Cerebellar cortex (tissue), 1 donor: ENCODE measurements around the gene TARS1.

ENCODE experiments used
- DNase-seq: peaks from one replicate; pipeline ENCODE4 v3.0.0-alpha.2; 2015; ENCODE audit warnings: low spot score

Gene TARS1

DNA sequence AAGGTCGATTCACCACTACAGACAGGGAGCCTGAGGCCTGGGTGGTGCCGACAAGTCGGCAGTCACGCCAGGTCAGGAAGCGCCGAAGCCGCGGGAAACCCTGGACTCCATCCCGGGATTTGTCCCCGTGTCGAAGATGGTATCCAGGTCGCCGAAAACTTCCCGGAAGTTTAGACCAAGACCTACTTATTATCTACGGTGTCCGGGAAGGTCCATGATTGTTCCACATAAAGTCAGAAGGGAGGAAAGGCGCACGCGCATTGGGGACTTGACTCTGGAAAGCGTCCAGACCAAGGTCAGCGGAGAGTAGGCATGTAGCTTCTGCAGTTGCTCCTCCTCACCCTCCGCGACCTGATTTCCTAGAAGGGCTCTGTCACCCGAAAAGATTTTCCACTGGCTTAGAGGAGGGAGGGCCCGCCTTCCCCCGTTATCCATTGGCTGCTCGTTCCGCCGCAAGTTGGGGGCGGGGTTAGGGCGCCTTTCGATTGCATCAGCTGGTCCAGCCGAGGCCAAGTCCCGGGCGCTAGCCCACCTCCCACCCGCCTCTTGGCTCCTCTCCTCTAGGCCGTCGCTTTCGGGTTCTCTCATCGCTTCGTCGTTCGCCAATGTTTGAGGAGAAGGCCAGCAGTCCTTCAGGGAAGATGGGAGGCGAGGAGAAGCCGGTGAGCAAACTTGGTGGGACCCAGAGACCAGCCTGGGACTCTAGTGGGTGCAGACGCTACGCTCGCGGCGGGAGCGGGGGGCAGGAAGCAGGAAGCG, at the start of gene TARS1:
Gene TARS1, plus strand, starts transcription at position 484 of the 759 bp plus-strand sequence. Its CDS starts 122 bp downstream, at position 606.
- peak; percentile 100 for DNase-seq

DNA sequence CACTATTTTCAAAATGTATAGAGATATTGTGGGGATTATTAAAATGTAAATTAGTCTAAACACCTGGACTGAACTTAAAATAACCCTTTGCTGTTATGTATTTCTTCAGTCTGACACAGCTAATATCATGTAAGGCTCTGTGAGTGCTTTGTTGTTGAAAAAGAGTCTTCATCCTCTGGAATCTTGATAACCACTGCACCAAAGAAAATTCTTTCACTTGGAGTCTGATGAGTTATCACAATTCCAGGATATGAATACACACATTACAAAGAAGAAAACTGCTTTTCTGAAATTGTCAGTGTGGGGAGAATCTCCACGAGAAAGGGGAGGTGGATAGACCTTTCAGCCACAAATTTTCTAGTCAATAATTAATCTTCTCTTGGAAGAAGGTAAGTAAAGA, 42.3 kb upstream of the TARS1 start:
- no peak for DNase-seq

DNA sequence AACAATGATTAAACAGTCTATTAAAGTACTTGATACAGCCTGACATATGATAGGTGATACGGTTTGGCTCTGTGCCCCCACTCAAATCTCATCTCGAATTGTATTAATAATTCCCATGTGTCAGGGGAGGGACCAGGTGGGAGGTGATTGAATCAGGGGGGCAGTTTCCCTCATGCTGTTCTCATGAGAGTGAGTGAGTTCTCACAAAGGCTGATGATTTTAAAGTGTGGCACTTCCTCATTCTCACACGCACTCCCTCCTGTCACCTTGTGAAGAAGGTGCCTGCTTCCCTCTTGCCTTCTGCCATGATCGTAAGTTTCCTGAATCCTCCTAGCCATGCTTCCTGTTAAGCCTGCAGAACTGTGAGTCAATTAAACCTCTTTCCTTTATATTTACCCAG, 40.1 kb upstream of the TARS1 start:
- DNase-seq = no peak

DNA sequence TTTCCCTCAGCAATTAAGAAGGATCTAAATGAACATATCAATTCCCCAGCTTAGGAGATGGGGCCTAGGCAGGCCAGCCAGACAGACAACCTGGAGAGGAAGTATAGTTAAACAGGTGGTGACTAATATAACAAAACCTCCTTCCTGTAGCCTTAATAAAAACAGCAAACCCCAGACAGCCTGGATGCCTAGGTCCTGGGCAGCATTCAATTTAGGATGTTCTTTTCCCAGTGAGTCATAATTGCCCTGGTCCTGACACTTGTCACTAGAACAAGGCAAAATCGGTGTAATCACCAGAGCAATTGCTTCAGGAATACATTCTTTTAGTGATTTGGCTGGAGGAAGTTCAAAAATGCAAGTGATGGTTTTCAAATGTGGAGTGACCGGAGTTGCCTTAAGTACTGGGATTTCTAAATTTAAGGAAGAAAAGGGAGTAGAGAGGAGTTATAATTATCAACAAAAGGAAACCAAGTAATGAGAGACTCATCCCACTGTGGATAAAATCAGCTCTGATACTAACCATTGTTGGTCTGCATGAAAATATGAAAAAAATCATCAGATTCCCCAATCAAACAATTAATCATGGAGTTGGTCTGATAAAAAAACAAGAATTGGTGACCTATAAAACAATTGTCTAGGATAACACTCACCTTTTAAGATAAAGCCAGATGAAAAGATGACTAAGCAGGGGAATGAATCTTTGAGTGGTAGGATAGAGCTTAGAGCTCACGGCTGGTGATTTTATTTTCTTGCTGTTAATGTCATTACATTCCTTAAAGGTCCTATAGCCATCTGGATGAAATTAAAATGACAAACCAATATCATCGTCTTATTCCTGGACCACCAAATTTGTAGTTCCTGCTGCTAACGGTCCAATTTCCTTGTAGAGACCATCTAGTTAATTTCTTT, 39.0 kb upstream of the TARS1 start:
- no peak for DNase-seq

DNA sequence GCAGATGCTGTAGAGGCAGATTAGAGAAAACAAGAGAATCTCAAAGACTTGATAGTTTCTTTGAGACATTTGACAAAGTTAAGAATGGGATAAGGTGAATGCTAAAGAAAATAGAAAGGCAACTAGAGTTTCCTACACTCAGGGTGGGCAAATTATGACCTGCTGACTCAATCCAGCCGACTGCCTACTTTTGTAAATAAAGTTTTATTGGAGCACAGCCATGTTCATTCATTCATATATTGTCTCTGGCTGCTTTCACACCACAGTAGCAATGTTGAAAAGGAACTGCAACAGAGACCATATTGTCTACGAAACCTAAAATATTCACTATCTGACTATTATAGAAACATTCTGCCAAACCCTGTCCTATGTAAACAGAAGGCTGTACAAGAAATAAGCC, 37.6 kb upstream of the TARS1 start:
- no peak for DNase-seq

DNA sequence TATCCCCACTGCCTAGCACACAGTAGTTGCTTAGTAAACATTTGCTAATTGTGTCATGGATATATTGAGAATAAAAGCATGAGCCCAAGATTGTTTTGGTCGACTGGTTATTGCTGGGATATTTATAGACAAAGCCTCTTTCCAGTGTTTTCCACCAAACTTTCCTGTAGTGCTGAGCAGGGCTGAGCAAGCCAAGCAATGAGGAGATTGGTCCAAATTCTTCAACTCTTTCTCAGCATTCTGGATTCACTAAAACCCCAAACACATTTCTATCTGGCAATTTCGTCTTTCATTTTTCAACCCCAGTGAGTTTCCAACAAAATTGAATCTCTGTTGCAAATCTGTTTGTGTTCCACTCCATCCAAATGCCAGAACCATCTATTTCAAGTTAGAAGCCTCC, 31.9 kb upstream of the TARS1 start:
- no peak for DNase-seq

DNA sequence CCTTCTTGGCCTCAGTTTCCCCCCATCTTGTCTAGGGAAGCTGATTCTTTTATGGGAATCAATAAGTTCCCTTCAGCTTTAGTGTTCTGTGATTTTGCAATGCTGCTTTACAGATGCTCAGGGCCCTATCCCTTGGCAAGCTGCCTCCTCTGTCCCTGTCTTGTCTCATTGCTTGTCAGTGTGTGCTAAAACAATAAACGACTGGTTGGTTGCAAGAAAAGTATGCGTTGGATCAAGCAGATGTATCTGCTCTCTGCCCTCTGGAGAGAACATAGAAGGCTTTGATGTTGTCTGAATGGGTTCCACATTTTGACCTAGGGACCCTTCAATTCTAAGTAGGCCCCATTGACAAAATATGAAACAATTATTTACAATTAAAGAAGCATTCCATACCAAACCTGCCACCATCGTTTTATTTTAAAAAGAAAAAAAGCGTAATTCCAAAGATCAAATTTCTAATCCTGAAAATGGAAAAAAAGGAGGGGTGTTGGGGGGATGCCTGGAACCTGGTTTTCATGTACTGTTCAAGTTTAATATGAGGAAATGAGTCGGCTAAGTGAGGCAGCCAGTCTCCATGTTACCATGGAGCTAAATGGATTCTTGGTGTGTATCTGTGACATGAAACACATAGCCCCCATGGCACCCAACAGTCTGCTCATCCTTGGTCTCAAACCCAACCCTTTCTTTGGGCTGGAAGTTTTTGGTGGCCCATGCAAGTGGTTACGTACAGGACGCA, 31.2 kb upstream of the TARS1 start:
- DNase-seq = no peak

DNA sequence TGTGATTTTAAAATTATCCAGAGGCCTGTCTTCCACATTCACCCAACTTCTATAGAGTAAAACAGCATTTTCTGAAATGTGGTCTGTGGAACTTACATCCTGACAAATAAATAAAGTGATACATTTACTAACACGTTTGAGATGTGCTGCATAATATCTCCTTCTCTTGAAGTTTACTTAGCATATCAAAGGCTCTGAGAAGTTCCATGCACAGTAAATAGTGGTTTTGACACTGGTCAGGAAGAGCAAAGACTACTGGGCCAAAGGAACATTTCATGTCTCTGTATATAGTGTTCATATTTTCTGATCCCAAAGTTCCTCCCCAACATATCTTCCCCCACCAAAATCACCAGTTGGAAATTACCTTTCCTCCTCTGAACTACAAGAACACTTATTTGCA, 30.5 kb upstream of the TARS1 start:
- no peak for DNase-seq

DNA sequence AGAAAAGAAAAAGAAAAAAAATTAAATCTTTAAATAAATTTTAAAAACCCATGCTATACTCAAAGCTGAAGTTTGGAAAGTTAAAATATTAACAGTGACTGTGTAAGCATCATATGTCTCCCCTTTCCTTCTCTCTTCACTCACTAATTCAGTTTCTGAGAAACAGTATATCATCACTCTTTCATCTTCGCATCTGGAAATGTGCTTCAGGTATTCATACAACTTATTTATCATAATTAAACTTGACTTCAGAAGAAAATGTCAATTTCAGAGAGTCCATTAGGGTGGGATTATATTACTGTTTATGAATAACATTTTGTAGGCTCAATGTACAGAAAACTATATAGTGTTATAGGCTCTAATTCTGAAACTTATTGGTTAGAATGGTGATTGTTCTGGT, 29.3 kb upstream of the TARS1 start:
- DNase-seq = no peak

DNA sequence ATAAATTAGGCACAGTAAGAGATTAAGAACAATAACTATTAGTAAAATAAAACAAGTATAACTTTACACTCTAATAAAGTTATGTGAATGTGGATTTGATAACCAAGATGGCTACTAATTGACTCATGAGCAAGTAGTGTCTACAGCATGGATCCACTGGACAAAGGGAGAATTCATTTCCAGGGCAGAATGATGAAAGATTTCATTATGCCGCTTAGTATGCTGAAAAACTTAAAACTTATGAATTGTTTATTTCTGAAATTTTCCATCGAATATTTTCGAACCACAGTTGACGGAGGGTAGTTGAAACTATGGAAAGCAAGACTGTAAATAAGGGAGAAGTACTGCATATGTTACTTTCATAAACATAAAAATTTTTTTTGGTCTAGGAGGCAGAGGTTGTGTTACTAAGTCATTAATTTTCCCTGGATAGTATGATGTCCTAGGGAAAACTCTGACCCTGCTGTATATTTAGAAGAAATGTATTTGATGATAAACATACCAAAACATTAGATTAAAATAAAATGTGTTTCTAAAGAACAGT, 24.9 kb upstream of the TARS1 start:
- no peak for DNase-seq

DNA sequence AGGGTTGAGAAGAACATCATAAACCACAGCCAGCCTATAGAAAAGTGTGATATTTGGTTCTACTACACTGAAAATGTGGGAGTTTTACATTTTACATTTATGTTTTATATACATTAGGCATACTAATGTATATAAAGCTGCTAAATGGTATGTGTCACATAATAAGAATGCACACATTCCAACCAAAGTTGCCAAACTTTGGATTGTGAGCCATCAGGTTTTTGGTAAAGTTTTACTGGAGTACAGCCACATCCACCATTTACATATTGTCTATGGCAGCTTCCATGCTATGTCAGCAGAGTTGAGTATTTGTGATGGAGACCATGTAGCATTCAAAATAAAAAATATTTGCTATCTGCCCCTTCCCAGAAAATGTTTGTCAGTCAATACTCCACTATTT, 23.1 kb upstream of the TARS1 start:
- DNase-seq = no peak

DNA sequence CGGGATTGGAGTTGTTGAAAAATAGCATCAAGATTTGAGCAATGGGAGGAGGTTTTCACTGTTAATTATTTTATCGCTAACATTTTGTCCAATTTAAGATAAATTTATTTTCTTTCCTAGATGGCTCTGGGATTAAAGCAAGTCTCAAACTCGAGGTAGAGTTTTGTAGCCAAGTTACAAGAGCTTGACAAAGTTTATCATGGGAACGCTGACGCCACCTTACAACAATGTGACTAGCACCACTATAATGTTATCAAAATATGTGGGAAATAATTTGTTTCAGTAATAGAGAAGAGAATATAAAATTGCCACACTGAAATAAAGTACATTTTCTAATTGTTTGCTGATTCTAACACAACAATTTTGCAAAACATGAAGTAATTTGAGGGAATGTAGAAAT, 19.8 kb upstream of the TARS1 start:
- DNase-seq = no peak

DNA sequence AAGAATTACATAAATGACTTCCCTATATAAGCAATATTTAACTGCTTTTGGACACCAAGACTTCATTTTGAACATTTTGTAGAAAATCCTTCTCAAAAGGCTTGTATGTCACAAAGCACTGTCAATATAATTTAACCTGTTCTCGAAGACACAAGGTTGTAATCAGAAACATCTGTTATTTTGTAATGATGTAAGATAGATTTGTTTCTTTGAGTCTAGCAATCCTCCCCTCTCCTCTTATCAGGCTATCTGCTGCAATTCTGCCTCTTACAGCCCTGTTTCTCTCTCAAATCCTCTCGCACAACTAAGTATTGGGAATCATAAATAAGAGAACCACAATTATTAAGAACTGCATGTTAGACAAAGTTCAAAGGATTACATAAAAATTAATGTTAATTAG, 18.6 kb upstream of the TARS1 start:
- no peak for DNase-seq

DNA sequence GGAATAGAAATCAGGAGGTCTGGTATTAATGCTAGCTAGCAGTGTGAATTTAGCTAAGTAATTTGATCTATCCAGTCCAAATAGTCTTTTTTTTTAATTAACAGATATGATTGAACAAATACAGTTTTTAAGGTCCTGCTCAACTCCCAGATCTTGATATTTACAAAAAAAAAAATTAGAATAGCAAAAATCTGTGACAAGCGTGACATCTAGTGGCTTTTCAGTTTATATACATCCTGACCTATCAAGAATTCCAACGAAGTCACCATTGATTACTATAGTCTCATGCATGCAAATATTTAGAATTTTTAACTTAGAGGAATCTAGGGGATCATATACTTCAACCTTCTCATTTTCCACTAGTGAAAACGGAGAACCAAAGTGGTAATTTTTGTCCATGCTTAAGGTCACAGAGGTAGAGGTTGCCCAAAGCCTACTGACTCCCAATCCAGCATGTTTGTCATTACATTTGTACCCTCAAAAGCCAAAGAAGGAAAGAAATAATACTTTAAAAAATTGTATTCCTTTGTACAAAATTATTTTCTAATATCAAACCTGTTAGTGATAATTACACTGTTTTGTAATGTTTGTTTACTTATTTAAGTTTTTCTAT, 17.6 kb upstream of the TARS1 start:
- peak; percentile 8 for DNase-seq

DNA sequence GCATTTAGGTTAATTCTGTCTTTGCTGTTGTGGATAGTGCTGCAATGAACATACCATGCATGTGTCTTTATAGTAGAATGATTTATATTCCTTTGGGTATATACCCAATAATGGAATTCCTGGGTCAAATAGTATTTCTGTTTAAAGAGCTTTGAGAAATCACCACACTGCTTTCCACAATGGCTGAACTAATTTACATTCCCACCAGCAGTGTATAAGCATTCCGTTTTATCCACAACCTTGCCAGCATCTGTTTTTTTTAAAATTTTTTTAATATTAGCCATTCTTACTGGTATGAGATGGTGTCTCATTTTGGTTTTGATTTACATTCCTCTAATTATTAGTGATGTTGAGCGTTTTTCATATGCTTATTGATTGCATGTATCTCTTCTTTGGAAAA, 15.5 kb upstream of the TARS1 start:
- no peak for DNase-seq

DNA sequence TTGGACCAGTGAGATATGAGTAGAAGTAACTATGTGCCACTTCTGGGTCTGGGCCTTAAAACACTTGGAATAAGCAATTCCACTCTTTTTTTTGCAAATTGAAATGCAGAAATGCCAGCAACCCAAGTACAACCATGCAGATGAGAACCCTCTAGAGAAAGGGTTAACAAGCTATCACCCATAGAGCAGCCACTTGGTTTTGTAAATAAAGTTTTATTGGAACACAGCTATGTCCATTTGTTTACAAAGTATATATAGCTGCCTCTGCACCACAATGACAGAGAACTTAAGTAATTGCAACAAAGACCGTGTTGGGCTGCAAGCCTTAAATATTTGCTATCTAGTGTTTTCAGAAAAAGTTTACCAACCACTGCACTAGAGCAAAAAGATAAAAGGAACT, 9.8 kb upstream of the TARS1 start:
- DNase-seq = no peak

DNA sequence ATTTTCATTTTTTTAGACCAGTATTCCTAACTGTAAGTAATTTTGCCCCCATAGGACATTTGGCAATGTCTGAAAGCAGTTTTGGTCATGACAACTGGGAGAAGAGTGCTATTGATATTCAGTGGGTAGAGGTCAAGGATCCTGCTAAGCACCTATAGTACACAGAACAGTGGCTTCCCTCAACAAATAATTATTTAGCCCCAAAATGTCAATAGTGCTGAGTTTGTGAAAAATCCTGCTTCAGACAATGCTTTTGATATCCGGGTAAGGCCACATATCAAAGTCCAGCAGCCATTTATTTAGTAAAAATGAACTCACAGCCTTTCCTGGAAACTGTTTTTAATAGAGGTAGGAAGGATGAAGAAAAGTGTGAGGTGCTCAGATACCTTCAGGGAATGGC, 8.1 kb upstream of the TARS1 start:
- no peak for DNase-seq

DNA sequence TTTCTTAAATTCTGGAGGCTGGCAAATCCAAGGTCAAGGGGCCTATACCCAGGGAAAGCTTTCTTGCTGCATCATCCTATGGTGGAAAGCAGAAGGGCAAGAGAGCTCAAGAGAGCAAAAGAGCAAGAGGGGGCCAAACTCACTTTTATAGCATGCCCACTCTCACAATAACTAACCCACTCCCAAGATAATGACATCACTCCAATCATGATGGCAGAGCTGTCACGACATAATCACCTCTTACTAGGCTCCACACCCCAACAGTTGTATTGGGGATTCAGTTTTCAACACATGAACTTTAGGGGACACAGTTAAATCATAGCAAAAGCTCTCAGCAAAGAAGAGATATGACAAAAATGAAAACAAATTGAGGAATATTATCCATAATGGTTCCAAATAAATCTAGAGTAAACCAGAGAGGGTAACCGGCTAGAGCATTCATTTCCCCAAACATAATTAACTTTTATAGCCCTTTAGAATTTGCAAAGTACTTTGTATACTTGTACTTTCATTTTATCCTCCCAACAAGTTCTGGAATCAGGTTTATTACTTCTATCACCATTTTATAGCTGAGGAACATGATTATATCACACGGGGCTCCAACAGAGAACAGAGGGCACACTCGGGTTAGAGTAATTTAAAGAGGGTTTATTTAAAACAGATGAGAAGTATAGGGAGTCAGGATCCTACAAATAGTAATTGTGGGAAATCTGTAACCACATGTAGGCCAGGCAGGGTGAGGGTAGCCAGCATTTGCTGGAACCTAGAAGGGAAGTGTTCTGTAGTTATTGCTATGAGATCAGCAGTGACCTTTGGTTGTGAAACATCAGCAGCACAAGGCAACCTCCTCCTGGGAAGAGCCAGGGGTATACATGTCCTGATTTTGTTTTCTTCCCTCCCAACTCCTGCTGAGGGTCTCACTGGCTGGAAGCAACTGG, 7.2 kb upstream of the TARS1 start:
- no peak for DNase-seq

DNA sequence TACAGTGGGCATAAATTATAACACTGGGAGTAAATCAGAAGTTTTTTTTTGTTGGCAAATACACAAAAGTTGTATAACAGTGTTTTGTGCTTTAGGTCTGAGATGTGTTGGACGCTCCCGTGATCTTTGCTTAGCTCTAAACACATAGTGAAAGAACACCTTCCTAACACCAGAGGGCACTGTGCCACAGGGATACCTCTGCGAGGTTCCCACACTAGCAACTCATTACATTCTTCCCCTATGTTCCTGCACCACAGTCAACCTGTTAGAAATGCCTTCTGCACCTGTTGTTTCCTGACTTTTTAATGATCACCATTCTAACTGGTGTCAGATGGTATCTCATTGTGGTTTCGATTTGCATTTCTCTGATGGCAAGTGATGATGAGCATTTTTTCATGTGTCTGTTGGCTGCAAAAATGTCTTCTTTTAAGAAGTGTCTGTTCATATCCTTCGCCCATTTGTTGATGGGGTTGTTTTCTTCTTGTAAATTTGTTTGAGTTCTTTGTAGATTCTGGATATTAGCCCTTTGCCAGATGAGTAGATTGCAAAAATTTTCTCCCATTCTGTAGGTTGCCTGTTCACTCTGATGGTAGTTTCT, 4.8 kb upstream of the TARS1 start:
- DNase-seq = peak; percentile 80

DNA sequence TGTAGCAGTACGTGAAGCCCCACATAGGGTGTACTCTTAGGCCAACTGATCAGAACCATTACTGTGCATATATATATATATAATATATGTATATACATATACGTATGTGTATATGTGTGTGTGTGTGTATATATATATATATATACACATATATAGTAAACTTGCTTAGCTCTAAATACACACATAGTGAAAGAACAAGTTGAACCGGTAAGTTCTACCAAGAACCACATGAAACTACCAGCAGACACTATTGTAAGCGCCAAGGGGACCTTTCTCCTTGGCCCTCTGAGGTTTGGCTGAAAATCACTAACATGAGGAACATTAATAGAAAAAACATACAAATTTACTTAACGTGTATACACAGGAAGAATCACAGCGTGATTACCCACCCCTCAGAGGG, 1.8 kb upstream of the TARS1 start:
- DNase-seq = no peak
